IPS-11a (cell line): ENCODE results near the gene MAST4.
"Not testable (repeated sequence)": the region's sequence is repeated elsewhere in the genome, so short reads cannot be mapped to it uniquely, and the experiment has no call there.

ENCODE experiments used
- H3K4me3 ChIP-seq: one replicate; pipeline ENCODE4 v1.5.1; 2013; ENCODE audit warnings: low read depth, low read length, control low read depth

MAST4 gene

DNA sequence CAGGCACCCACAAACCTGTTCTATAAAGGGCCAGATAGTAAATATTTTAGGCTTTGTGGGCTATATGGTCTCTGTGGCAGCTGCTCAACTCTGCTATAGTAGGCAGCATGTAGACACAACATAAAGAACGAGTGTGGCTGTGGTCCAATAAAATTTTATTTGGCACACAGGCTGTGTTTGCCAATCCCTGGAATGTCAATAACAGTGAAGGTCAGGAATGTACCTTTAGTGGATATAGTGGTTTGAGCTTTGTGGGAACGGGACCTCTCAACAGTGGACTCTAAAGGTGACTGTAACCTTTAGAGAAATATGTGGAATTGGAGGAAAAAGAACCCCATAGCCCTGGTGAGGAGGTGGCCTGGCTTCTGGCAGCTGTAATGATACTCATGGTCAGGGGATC, 145.2 kb downstream of the MAST4 start:
- no peak overlapping the region for H3K4me3 ChIP-seq

DNA sequence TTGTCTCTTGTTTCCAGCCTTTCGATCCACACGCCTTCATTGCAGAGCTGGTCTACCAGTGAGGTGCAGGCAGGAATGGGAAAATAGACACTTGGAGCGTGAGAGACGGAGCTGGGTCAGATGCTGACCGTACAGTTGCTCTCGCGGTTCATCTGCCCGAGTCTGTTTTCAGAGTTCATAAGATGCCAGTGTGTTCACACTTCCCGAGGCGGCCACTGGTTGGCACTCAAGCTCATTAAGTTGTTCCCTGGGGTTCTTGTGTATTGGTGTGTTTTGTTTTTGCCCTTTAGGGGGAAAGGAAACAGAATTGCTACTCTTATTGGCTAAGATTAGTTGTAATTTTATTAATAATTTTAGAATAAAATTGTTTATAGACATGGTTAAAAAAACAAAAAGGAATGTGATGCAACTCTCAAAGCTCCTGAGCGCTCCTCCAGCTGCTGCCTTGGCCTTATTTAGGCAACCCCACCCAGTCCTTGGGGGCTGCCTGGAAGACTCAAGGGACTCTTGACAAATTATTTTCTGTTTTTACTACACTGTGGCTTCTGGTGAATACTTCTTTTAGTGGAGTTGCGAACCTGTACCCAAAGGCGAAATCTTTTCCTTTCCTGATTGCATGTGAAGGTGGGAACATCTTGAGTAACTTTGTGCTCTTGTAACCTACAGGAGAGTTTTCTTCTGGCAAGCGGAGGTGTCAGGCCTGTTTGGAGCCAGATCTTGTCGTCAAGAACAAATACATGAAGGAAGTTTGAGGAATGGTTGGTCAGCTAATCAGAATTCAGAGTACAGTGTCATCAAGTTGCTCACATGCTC, 146.1 kb downstream of the MAST4 start:
- H3K4me3 ChIP-seq: no peak overlapping the region

DNA sequence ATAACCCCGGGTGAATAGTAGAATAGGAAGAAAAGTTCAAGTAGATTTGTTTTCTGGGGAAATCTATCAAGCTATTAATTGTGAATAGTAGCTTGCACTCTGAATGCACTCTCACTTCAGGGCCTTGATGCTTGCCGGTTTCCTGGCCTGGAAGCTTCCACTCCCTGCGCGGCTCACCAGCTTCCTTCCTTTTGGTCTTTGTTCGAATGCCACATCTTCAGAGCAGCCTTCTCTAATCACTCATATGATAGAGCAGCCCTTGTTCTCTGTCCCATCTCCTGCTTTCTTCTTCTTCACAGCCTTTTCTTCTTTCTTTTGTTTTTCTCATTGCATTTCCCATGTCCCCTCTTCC, 146.7 kb downstream of the MAST4 start:
- no peak overlapping the region for H3K4me3 ChIP-seq

DNA sequence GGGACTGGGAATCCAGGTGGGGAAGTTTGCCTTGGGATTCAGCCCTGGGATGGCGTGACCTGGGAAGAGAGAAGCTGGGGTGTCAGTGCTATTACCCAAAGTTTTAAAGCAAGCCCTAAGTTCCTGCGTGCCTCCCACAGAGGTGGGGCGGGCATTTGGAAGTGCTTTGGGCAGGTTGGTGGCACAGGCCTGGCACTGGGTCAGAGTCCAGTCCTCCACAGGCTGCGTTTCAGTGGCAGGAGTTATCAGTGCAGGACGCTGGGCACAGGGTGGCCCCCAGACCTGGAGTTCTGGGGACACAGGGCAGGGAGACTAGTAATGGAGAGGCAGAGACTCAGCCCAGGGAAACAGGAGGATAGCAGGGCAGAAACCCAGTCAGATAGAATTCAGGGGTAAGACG, 147.2 kb downstream of the MAST4 start:
- H3K4me3 ChIP-seq: no peak overlapping the region

DNA sequence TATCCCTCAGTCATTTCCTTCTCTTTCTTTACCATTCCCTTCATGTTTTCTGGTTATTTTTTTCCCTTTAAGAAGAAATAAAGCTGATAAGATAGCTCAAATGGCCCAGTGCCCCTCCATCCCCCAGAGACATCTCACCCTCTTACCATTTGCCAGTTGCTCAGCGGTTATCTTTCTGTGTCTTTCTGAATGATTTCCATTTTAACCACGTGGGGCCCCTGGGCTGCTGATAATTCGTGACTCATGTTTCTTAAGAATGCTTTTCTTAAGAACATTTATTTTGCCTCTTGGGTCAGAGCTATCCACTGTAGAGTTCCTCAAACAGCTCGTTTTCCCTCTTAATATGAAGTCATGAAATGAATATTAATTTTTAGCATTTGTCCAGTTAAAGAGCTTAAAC, 147.8 kb downstream of the MAST4 start:
- H3K4me3 ChIP-seq: no peak overlapping the region

DNA sequence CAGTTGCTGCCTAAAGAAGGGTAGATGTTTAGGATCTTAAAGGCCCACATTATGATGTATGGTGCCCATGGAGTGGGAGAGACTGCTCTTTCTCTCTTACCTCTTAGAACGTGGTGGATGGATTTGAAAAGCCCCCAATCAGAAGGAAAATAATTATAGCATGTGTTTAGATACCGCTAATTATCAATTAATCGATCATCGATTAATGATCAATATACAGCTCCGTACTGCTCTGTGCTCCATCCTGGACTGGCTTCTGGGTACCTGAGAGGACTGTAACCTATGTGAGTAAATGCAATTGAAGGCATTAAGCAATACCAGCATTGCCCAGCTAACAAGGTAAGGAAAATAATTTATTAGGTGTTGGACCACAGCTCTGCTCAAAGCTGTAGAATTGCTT, 149.1 kb downstream of the MAST4 start:
- H3K4me3 ChIP-seq: no peak overlapping the region

DNA sequence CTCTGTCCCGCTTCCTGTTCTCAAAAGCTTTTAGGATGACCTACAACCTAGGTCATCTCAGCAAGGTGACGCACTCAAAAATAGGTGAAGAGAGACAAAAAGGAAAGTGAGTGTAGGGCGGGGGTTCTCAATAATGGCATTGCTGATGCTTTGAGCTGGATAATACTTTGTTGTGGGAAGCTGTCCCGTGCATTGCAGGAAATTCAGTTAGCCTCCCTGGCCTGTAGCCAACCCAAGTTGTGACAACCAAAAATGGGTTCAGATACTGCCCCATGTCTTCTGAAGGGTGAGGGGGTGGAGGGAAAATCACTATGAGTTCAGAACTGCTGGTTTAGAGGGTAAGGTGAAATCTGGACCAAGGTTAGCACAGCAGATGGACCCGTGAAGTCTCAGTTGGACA, 151.4 kb downstream of the MAST4 start:
- no peak overlapping the region for H3K4me3 ChIP-seq

DNA sequence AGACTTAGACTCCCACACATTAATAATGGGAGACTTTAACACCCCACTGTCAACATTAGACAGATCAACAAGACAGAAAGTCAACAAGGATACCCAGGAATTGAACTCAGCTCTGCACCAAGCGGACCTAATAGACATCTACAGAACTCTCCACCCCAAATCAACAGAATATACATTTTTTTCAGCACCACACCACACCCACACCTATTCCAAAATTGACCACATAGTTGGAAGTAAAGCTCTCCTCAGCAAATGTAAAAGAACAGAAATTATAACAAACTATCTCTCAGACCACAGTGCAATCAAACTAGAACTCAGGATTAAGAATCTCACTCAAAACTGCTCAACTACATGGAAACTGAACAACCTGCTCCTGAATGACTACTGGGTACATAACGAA, 156.5 kb downstream of the MAST4 start:
- not testable (repeated sequence) for H3K4me3 ChIP-seq

DNA sequence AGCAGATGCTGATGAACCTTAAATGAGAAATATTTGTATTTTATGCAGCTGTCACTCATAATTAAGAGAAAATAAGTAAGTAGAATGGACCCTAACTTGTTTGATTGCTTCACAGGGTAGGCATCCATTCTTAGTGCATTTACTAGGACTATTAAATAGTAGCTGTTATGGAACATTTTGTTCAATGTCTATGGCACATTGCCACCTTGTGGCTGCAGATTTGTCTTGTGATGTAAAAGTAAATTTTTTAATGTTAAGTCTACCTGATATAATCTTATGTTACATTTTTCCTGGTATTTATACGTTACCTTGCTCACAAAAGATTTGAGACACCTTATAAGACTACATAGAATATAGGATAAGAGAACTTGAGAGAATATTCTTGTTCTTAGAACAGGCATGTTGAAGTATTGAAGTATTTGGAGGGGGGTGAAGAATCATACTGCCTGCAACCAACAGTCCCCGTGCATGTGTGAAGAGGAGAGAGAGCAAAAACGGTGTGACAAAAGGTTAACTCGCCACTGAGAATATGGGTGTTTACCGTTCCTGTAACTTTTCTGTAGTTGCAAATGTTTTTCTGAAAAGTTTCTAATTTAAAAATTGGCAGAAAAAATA, 161.1 kb downstream of the MAST4 start:
- H3K4me3 ChIP-seq: no peak overlapping the region

DNA sequence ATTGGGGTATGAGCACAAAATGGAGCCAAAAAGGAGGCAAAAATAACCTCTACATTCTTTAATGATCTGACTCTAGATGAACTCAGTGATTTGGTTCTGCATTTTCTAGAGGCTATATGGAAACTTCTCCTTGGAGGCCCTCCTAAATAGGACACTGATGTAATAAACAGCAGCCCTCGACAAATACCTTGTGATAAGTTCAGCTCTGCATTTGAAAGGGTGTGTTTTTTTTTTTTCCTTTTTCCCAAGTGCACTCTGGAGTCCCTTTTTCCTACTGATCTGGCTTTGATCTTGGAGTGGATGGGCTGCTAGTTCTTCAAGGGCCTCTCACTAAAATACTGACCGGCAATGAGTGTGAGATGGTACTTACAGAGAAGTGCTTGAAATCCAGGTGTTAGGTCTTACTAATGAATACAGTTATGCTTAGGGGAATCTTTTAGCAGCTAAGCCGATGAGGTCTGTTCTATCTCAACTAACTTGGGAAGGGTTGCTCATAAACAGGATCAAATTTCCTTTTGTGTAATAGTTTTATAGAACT, 161.7 kb downstream of the MAST4 start:
- H3K4me3 ChIP-seq: no peak overlapping the region

DNA sequence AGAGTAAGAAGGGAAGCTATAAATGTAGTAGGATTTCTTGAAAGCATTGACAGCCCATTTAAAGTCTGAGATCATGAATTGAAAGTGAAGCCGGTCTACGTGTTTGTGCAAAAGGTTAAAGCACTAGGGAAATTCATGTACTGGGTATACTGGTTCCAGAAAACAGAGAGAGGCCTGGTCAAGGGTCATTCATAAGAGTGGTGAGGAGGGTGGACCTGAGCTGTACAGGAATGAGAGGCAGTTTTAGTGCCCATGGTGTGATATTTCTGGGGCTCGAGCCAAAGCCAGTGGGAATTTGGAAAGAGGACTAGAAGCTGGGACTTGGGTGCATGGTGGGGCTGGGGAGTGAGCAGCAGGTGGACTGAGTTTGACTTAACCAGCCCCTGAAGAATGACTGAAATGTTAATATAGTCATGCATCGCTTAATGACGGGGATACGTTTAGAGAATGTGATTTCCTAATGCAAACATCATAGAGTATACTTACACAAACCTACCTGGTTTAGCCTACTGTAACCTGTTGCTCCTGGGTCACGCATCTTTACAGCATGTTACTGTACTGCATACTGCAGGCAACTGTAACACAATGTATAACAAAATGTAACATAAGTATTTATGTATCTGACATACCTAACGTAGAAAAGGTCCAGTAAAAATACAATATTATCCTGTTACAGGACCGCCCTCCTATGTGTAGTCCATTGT, 173.0 kb downstream of the MAST4 start:
- H3K4me3 ChIP-seq: no peak overlapping the region

DNA sequence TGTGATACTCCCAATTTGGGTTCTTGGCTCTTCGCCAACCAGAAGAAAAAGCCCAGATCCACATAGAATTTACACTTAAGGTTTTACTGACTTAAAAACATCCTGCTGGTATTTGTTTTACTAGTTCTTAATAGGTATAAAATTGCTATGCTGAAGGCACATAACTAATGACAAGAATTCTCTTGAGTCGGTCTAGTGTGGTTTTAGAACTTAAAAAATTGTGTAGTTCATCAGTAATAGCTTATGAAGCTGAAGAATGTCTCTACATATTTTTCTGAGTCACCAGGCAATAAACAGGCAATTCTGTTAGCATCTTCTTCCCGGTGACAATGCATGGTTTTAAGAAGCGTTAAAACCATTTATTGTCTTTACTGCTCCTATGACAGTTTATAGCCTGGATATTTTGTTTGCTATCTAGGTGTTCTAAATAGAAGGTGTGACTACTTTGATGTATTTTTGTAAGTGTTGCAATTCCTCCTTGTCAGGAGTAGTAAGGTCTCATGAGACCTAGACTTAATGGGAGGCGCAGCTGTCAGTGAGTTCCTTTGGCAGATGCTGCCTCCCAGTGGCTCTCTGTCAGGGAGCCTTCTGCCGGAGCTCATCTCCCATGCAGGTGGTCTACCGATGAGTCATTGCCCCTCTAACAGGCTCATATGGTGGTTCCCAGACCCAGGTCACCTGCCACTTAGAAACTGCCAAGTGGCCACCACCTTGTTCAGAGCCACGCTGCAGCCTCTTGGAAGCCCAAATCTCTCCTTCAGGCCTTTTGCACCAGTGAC, 173.8 kb downstream of the MAST4 start:
- no peak overlapping the region for H3K4me3 ChIP-seq

DNA sequence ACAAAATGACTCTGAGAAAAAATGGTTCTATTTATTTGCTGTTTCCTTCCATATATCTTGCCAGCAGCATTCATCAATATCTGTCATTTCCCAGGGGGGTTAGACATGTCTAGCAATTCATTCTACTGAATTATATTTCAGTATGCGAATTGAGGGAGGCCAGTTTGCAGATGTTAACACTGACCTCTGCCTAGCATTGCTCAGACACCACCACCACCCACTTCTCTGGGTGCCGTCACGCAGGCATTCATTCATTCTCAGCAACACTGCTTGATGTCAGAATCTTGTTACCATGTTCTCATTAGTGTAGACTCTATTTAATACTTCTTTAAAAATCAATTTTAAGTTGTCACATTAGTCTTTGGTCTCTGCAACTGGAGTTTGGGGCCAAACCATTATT, 181.7 kb downstream of the MAST4 start:
- H3K4me3 ChIP-seq: no peak overlapping the region

DNA sequence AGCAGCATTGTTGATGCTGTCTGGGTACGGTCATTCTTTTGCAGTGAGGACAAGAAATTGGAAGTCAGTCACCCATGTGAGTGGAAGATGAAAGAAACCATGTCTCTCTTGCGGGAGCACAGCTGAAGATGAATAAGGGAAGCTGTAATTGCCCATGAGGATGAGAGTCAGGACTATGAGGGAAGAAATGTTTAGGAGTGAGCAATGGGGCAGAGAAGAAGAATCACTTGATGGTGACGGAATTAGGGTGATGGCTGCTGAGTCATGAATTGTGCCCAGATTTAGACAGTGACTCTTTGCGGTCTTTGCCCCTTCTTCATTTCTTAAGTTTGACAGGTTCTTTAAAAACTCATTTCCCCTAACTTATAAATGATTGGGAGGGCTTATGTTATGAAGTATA, 183.3 kb downstream of the MAST4 start:
- H3K4me3 ChIP-seq: no peak overlapping the region

DNA sequence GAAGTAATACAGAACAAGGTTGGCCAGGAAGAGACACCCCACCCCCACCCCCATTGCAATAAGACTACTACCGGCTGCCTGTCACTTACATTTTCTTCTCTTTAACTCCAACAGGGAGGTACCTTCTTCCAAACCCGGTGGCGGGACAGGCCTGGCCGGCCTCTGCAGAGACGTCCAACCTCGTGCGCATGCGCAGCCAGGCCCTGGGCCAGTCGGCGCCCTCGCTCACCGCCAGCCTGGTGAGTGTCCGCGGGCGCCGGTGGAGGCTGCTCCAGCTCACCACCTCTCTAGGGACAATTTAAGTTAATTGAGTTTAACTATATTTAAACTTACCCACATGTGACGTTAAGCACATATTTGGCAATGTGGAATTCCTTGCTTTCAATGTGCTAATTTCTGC, 192.4 kb downstream of the MAST4 start:
- H3K4me3 ChIP-seq: no peak overlapping the region

DNA sequence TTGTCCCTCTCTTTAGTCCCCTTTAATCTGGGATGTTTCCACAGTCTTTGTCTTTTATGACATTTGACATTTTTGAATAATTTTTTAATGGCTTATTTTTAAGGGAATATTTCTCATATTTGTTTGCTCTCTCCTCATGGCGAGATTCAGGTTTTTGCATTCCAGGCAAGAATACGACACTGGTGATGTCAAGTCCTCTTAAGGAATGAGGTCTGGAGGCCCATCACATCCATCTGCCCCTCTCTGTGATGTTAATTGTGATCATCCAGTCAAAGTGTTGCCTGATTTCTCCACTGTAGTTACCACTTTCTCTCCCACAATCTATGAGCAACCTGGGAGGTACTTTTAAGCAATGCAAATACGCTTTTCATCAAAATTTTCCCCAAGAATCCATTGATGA, 193.2 kb downstream of the MAST4 start:
- H3K4me3 ChIP-seq: no peak overlapping the region

DNA sequence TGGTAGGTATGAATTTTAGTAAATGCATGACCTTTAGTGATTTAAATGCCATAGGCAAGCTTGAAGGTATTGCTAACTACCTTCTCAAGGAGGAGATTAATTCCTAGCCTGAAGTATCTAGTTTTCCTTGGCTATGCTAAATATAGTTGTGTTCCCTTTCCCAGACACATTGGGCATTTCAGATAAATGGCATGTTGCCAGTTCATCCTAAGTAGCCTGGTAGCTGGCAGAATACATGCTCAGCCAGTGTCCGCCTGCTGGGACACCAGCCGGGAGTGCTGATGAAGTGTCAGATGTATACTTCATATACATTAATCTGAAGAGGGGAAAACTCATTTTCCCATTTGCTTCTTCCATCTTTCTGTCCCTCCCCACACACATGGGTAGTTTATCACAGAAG, 196.9 kb downstream of the MAST4 start:
- H3K4me3 ChIP-seq: no peak overlapping the region

DNA sequence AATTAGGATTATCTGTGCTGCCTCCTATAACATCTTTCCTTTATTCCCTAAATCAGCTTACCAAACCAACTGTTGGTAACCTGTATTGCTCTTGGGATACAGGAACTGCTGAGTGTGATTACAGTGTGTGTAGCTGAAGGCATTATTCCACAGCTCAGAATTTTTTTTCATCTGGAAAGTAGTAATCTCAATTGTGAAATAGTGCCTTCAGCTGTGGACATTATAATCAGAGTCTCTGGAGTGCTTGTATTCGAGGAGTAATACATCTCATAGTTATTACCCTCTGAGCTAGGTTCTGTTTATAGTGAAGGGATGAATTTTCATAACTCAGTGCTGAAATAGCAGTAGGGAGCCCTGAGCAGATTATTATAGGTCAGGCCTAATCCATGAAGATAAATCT, 199.5 kb downstream of the MAST4 start:
- no peak overlapping the region for H3K4me3 ChIP-seq

DNA sequence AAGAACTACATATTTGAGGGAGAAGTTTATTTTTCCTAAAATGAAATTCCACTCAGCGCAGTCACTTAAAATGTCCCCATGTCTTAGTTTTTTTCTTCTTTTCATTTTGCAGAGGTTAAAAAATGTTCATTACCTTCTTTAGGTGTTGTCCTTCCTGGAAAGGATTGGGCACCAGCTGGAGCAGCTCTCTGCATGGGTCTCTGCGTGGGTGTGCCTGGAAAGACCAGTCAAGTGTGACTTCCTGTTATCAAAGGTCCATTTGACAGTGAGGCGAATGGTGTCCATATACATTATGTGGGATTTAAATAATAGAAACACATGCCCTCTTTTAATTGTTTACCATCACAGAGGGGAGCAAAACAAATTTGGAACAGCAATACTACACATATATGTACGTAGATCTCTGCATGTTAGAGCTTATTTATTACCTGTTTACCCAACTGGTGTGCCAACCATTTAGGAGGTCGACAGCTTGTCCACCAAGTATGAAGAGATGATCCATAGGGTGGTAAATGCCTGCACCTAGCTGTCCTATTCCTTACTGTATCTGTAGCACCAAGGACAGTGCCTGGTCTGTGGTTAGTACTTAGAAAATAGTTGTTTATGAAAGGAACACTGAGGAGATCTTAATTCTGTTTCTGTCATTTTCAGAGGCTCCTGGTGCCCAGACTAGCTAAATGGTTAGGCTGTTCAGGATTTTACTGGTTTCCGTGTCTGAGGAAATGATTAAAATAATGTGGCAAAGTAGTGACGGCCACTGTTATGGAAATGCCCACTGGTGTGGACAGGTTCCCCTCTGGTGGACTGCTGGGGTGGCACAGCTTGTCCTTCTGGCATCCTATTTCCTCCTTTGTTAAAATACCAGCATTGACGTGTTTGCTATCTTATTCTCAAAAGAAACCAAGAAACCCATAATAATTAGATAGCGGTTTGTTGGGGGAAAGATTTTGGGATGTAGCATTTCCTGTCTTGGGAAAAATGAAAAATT, 200.4 kb downstream of the MAST4 start:
- no peak overlapping the region for H3K4me3 ChIP-seq

DNA sequence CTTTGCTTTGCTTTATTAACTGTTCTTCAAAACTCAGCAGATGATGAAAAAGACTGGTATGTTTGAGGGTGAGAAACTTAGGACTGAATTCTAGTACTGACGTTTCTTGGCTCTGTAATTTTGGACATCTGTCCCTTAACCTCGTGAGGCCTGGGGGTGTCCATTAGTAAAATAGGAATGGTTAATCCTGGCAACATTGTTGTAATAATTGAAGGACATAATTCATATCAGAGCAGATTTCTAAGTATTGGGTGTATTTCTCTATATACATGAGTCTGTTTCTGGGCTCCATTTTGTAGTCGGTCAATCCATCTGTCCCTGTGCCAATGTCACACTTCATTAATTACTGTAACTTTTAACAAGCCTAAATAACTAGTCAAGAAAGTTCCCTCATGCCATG, 206.7 kb downstream of the MAST4 start:
- no peak overlapping the region for H3K4me3 ChIP-seq
